NCI-H187 (cell line): ENCODE measurements around the gene BCL7C.
A peak's percentile ranks its signal among the peaks of the same experiment; 100 is the strongest.

Experiments used
- DNase-seq, 2 experiments: peaks; one replicate each; lab custom pipeline; 2025; lab: John Stamatoyannopoulos, UW

Gene BCL7C

GRCh38 chr16:30922420-30922959, 28.6 kb upstream of the BCL7C start:
- DNase-seq, result peak; percentile 92 to 95

GRCh38 chr16:30921748-30922419, 28.0 kb upstream of the BCL7C start:
- peak; percentile 64 for DNase-seq

DNA sequence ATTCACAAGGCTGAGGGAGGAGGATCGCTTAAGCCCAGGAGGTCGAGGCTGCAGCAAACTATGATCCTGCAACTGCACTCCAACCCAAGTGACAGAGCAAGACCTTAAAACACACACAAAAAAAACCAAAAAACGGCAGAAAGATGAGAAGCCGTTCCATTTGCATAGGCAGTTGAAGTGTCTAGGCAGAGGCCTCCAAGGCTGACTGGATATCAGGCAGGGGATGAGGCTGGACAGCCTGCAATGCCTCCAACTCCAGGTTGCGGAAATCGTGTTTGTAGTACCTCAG, 27.5 kb upstream of the BCL7C start:
- no peak for DNase-seq

- DNase-seq, result no peak
Observed at GRCh38 chr16:30920891-30921290, 27.0 kb upstream of the BCL7C start.

- DNase-seq, result no peak
Observed at GRCh38 chr16:30918614-30919013, 24.7 kb upstream of the BCL7C start.

DNA sequence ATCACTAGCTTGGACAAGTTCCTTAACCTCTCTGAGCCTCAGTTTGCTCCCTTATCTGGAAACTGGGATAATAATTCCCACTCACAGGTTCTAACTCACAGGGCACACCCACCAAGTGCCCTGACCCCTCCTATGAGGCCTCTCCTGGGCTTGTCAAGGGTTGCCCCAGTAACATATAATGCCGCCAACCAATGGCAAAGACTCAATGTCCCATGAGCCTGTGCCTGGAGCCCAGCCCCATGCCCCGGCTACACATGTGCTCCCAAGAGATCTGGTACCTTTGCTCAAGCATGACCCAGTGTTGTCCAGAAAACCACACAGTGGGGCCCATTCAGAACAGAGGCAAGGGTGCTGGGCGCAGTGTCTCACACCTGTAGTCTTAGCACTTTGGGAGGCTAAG, 21.0 kb upstream of the BCL7C start:
- DNase-seq, result no peak

DNA sequence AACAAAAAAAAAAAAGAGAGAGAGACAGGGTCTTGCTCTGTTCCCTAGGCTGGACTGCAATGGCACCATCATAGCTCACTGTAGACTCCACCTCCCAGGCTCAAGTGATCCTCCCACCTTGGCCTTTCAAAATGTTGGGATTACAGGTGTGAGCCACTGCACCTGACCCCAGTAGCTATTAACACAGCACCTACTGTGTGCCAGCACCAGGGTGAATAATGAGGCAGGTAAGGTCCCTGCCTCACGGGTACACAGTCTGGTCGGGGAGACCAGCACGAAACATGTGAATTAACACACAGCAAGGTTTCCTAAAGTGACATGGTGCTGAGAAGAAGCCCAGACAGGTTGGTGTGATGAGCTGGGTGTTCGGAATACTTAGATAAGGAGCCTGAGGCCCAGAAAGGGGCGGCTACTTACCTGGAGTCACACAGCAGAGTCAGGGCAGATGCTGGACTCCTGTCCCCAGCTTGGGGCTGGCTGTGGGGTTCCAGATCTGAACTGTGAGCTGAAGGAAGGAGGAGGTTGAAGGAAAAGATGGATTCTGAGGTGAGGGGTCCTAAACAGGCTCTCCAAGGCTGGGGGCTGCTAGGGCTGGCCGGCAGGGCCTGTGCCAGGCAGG, 19.0 kb upstream of the BCL7C start:
- no peak for DNase-seq

DNA sequence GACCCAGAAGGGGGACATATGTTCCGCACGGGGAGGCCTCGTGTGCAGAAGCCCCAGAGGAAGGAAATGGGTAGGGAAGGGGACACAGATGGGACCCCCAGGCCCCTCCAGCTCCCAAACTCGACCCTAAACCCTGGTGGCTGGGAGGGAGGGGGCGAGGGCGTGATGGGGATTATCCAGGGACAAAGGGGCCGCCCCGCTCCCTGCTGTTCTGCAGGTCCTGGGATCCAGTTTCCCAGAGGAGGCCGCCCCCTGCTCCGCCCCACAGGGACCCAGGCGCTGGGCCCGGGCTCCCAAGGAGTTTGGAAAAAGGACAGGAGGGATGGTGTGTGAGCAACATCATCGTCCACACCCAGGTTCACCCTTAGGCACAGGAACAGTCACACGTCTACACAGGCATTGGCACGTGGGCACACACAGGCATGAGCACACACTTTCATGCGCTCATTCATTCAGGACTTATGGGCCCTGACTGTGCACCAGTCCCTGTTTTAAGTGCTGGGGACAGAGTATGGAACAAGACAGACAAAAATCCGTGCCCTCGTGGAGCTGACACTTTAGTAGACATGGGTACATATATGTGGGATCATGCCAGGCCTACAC, 16.7 kb upstream of the BCL7C start:
- no peak for DNase-seq

DNA sequence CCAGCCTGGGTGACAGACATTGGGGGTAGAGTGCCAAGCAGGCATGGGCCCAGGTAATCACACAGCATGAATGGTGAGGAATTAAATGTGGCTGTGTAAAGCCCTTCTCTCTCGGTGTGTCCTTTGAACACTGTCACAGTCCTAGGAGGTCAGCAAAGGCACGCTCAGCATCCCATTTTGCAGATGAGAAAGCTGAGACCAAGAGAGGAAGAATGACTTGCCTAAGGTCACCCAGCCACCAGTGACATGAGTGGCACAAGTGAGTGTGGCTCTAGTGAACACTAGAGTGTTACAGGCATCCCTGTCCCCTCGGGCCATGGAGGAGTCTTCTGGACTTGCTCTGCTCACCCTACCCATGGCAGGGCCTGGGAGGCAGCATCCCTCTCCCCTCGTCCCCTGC, 13.2 kb upstream of the BCL7C start:
- no peak for DNase-seq

GRCh38 chr16:30904114-30904780, 10.4 kb upstream of the BCL7C start:
- no peak for DNase-seq

GRCh38 chr16:30903596-30903995, 9.7 kb upstream of the BCL7C start:
- DNase-seq, result no peak

DNA sequence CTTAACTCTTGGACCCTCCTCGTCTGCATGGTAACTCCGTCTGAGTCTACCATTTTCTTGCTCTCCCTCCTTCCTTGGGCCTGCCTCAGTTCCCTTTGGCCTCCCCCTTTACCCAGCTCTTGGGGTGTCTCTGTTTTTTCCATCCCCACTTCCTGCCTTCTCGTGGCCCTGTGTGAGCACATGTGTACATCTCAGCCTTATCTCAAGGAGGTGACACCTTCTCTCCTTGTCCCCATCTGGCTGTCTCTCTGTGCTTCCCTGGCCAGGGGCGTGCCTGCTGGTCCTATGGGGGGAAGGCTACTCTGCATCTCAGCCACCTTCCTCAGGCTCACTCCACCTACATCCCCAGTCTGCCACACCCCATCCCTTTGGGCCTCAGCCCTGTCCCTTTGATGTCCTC, 9.1 kb upstream of the BCL7C start:
- DNase-seq, result no peak

GRCh38 chr16:30902029-30902972, 8.4 kb upstream of the BCL7C start:
- DNase-seq, result no peak

GRCh38 chr16:30901201-30902028, 7.5 kb upstream of the BCL7C start:
- DNase-seq, result no peak

- DNase-seq, result no peak
Observed at GRCh38 chr16:30900588-30900987, 6.7 kb upstream of the BCL7C start.

DNA sequence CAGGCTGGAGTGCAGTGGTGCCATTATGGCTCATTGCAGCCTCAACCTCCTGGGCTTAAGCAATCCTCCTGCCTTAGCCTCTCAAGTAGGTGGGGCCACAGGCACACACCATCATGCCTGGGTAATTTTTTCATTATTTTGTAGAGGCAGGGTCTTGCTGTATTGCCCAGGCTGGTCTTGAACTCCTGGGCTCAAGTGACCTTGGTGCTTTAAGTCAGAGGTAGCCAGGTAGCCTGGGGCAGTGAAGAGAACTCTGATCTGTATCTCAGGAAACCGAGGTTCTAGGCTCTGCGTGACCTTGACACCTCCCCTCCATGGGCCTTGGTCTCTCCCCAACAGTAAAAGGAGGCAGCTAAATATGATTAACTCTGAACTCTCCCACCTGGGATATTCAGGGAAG, 5.9 kb upstream of the BCL7C start:
- no peak for DNase-seq

DNA sequence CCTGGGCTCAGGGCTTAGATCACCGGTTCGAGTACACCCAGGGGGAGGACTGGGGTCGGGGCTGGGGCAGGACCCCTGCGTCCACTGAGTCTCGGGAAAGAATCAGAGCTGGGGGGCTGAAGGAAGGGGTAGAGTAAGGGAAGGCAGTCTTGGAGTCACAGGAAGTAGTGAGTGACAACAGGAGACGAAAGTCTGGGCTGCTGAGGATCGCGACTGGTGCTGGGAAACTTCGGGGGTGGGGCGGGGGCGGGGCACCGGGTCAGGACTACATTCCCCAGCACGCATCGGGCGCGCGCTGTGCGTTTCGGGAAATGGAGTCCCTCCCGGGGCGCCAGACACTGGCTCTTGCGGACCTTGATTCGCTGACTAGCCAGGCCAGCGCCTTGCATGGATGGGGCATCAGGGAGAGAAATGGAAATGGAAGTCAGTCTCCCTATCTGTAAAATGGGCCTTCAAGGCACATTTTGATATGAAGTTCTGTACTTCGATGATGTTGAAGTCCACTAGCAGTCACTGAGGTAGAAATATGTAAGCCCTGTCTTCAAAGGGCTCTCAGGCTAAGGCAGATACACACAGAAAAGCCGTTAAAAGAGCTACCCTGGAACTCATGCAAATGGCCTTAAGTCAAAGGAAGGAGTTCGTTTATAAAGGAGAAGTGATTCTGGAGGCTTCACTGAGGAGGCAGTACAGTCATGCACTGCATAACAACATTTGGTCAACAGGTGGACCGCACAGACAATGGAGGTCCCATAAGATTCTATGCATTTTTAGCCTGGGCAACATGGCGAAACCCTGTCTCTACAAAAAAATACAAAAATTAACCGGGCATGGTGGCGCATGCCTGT, 3.2 kb upstream of the BCL7C start:
- DNase-seq, result peak in 1 of 2 experiments; percentile 39

DNA sequence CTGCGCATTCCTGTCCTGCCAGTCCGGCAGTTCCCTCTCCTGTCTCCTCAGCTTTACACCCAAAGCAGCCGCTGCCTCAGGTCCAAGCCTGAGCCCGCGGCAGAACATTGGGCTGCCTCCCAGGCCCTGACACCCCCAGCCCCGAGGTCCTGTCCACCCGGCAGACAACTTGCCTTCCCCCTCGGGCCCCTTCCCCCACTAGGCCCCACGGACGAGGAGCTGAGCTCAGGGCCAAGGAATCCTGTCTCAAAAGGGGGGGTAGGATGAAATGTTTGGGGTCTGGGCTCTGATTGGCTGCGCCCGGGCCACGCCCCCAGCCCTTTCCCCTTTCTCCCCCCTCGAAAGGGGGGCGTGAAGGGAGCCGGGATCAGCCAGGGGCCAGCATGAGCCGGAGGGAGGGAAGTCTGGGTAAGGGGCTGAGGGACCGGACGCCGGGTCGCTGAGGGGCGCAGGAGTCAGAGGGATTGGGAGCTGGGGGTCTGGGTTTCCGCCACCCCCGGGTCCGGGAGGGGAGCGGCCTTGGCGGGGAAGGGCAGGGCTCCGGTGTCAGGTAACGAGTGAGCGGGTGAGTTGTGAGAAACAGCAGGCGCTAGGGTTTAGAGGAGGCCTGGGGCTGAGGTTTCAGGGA, 2.5 kb upstream of the BCL7C start, which contains the start of gene CTF1:
Gene CTF1 (plus strand): TSS at position 354 of the 628 bp plus-strand sequence. CDS start 30 bp downstream, at position 384.
- DNase-seq, result no peak

DNA sequence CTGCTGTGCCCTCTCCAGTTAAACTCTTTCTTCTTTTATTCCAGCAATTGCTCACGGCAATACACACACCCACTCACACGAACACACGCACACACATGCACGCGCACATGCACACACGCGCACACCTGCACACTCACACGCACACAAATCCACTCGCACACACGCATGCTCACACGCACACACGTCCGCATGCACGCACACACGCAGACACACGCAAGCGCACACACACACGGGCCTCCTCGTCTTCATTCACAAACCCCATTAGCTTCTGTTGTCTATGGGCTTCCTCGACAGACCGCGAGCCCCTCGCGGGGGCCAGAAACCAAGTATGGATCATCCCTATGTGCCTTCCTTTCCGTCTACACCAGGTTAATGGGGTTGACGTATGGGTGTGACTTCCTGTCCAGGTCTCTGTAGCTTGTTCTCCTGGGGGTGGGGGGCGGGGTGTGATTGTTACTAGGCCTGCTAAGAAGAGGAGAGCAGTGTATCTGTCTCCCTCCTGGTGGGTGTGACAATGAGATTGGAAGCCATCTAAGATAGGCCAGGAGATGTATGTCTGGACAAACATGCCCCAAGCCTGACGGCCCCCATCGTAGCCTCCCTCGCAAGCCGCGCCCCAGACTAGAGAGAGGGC, 1.9 kb upstream of the BCL7C start:
- no peak for DNase-seq
